ENCODE measurements around the gene PRRT4. TPM values are rescaled to one million over a fixed set of nuclear protein-coding genes. Genes with fewer than 3 reads are reported as not detected.

PRRT4 gene
- total RNA-seq, 1 donor from 2014 or later: 3.1 TPM

DNA sequence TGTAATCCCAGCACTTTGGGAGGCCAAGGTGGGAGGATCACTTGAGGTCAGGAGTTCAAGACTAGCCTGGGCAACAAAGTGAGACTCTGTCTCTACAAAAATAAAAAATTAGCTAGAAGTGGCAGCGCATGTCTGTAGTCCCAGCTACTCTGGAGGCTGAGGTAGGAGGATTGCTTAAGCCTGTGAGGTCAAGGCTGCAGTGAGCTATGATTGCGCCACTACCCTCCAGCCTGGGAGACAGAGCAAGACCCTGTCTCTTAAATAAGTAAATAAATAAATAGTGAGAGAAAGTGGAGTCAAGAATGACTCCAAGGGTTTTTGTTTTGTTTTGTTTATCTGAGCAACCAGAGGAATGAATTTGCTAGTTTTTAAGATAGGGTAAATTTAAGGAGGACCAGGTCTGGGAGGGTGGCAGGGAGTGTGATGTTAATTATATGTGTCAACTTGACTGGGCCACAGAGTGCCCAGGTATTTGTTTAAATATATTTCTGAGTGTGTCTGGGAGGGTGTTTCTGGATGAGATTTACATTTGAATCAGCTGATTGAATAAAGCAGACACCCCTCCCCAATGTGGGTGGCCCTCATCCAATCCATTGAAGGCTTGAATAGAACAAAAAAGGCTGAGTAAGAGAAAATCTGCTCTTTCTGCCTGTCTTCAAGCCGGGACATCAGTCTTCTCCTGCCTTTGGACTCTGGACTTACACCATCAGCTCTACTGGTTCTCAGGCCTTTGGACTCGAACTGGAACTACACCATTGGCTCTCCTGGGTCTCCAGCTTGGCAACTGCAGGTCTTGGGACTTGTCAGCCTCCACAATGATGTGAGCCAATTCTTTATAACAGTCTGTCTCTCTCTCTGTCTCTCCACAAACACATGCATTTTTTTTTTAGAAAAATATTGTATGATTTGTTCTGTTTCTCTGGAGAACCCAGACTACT is 24.8 kb upstream of the PRRT4 start:
- no peak overlapping the region for H3K4me3 Mint-ChIP-seq
- DNase-seq (ENCODE audit: low read depth, low spot score): no peak
- no peaks in the 10 kb centered on the region for H3K9me3 Mint-ChIP-seq
- H3K4me1 Mint-ChIP-seq: peaks cover 32% of the 10 kb centered on the region
- H3K36me3 Mint-ChIP-seq (ENCODE audit: low read depth): no peaks in the 10 kb centered on the region
- no peak overlapping the region for H3K27ac Mint-ChIP-seq (ENCODE audit: unreplicated experiment)
- TF ChIP-seq, protein P1, sequence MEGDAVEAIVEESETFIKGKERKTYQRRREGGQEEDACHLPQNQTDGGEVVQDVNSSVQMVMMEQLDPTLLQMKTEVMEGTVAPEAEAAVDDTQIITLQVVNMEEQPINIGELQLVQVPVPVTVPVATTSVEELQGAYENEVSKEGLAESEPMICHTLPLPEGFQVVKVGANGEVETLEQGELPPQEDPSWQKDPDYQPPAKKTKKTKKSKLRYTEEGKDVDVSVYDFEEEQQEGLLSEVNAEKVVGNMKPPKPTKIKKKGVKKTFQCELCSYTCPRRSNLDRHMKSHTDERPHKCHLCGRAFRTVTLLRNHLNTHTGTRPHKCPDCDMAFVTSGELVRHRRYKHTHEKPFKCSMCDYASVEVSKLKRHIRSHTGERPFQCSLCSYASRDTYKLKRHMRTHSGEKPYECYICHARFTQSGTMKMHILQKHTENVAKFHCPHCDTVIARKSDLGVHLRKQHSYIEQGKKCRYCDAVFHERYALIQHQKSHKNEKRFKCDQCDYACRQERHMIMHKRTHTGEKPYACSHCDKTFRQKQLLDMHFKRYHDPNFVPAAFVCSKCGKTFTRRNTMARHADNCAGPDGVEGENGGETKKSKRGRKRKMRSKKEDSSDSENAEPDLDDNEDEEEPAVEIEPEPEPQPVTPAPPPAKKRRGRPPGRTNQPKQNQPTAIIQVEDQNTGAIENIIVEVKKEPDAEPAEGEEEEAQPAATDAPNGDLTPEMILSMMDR (conservative IDR thresholded peaks at IDR 0.05): no peak
- no peaks in the 10 kb centered on the region for H3K27me3 Mint-ChIP-seq (ENCODE audit: low read depth)

- no peaks in the 10 kb centered on the region for H3K27me3 Mint-ChIP-seq (ENCODE audit: low read depth)
- DNase-seq (ENCODE audit: low read depth, low spot score): no peak
- TF ChIP-seq, protein P1 (conservative IDR thresholded peaks at IDR 0.05): no peak
- H3K4me1 Mint-ChIP-seq: peaks cover 36% of the 10 kb centered on the region
- H3K4me3 Mint-ChIP-seq: no peak overlapping the region
- no peaks in the 10 kb centered on the region for H3K36me3 Mint-ChIP-seq (ENCODE audit: low read depth)
- H3K9me3 Mint-ChIP-seq: no peaks in the 10 kb centered on the region
- H3K27ac Mint-ChIP-seq (ENCODE audit: unreplicated experiment): no peak overlapping the region
Measured at GRCh38 chr7:128384726-128385125, 23.2 kb upstream of the PRRT4 start.

DNA sequence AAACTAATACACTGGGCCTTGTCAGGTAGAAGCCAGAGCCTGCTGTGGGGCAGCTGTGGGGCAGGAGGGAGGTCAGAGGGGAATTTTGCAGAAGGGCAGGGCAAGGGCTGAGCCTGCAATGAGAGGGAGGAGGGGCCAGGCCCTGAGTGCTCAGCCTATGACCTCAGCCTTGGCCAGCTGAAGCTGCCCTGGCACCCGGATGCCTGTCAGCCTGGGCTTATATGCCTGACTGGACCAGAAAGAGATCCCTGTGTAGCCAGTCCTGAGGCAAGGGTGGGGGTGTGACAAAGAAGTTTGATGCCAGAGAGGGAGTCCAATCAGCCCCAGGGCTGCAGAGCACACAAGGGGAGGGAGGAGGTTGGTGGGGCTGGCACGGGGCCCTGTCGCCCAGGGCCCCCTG is 22.3 kb upstream of the PRRT4 start:
- DNase-seq (ENCODE audit: low read depth, low spot score): no peak
- peak overlapping the region; percentile 48 for H3K27ac Mint-ChIP-seq (ENCODE audit: unreplicated experiment)
- H3K4me1 Mint-ChIP-seq: peaks cover 34% of the 10 kb centered on the region
- TF ChIP-seq, protein P1 (conservative IDR thresholded peaks at IDR 0.05): no peak
- no peaks in the 10 kb centered on the region for H3K36me3 Mint-ChIP-seq (ENCODE audit: low read depth)
- no peaks in the 10 kb centered on the region for H3K27me3 Mint-ChIP-seq (ENCODE audit: low read depth)
- no peak overlapping the region for H3K4me3 Mint-ChIP-seq
- no peaks in the 10 kb centered on the region for H3K9me3 Mint-ChIP-seq

GRCh38 chr7:128381161-128381821 is 19.8 kb upstream of the PRRT4 start:
- no peak overlapping the region for H3K27ac Mint-ChIP-seq (ENCODE audit: unreplicated experiment)
- no peaks in the 10 kb centered on the region for H3K36me3 Mint-ChIP-seq (ENCODE audit: low read depth)
- TF ChIP-seq, protein P1 (conservative IDR thresholded peaks at IDR 0.05): peak; percentile 73
- no peaks in the 10 kb centered on the region for H3K27me3 Mint-ChIP-seq (ENCODE audit: low read depth)
- DNase-seq (ENCODE audit: low read depth, low spot score): peak; percentile 49
- peaks cover 19% of the 10 kb centered on the region for H3K4me1 Mint-ChIP-seq
- no peak overlapping the region for H3K4me3 Mint-ChIP-seq
- H3K9me3 Mint-ChIP-seq: peaks cover 3% of the 10 kb centered on the region

- H3K9me3 Mint-ChIP-seq: peaks cover 3% of the 10 kb centered on the region
- DNase-seq (ENCODE audit: low read depth, low spot score): no peak
Measured at GRCh38 chr7:128380483-128381106, 19.1 kb upstream of the PRRT4 start.

More at GRCh38 chr7:128380483-128381106, 19.1 kb upstream of the PRRT4 start:
- Mint-ChIP-seq H3K27me3 (ENCODE audit: low read depth) (no peaks in the 10 kb centered on the region), H3K36me3 (ENCODE audit: low read depth) (no peaks in the 10 kb centered on the region), H3K4me3 (no peak overlapping the region), H3K4me1 (peaks cover 19% of the 10 kb centered on the region), H3K27ac (ENCODE audit: unreplicated experiment) (no peak overlapping the region)
- TF ChIP-seq, protein P1 (conservative IDR thresholded peaks at IDR 0.05): no peak

All from neural crest cell (in vitro differentiated cells).